C4-2B (cell line): ENCODE data around the gene RNF2.

Experiments used
- CTCF ChIP-seq: fragments of 450-650 bp; conservative IDR thresholded peaks from 2 replicates; pipeline ENCODE4 v1.5.1; 2017; ENCODE audit warnings: mild to moderate bottlenecking
- ZFX ChIP-seq: fragments of 450-650 bp; IDR thresholded peaks from 2 replicates; pipeline ENCODE4 v1.6.1; 2017

- no peak for TF ChIP-seq CTCF
- no peak for TF ChIP-seq ZFX
Measured at GRCh38 chr1:185008838-185009237, 36.5 kb upstream of the RNF2 start.
